Caco-2 (cell line): ENCODE data around the gene GTSF1L. TPM values are rescaled to one million over a fixed set of nuclear protein-coding genes. Genes with fewer than 3 reads are reported as not detected.

ENCODE experiments used
- BruUV-seq: library from RNA; stranded (reverse); fragments of 400-500 nt; replicated peaks from 2 replicates; lab custom pipeline; 2021; lab: Mats Ljungman, UMichigan
- CTCF ChIA-PET: fragments of 300-600 bp; sonication (Branson Sonifier 250); formaldehyde crosslinking; loops from one replicate; lab custom pipeline; 2022; ENCODE audit warnings: antibody characterized with exemption; lab: Charles Lee
- POLR2A ChIA-PET: fragments of 300-600 bp; sonication (Branson Sonifier 250); formaldehyde crosslinking; loops from one replicate; lab custom pipeline; 2022; ENCODE audit warnings: antibody characterized with exemption; lab: Charles Lee
- DNase-seq, 2 experiments: peaks; one replicate each; pipeline versions ENCODE4 v3.0.0 to v3.0.0-alpha.2; 2020 to 2022
- H3K27me3 ChIP-seq: replicated peaks from 2 replicates; pipeline ENCODE4 v1.6.0; 2011; ENCODE audit warnings: low read length; ENCODE audit not compliant: control insufficient read depth, insufficient read depth
- H3K36me3 ChIP-seq: 2 replicates; pipeline ENCODE4 v1.5.1; 2011; ENCODE audit warnings: low read length; ENCODE audit not compliant: control insufficient read depth, insufficient read depth
- H3K4me1 ChIP-seq: fragments of 250-450 bp; sonication (Bioruptor Pico); 2 replicates; pipeline ENCODE4 v1.5.1; 2020; ENCODE audit warnings: mild to moderate bottlenecking
- H3K4me3 ChIP-seq: 2 replicates; pipeline ENCODE4 v1.5.1; 2011; ENCODE audit warnings: low read depth, mild to moderate bottlenecking, control low read depth, low read length
- H3K9me3 ChIP-seq: fragments of 250-450 bp; sonication (Bioruptor Pico); 2 replicates; pipeline ENCODE4 v1.5.1; 2020; ENCODE audit warnings: mild to moderate bottlenecking, moderate library complexity
- H3K27ac Mint-ChIP-seq: one replicate; pipeline ENCODE4 v1.8.0; 2022; ENCODE audit warnings: mixed read lengths; ENCODE audit not compliant: unreplicated experiment
- H3K27me3 Mint-ChIP-seq: one replicate; pipeline ENCODE4 v1.8.0; 2022; ENCODE audit warnings: mixed read lengths; ENCODE audit not compliant: insufficient read depth, unreplicated experiment
- H3K36me3 Mint-ChIP-seq: one replicate; pipeline ENCODE4 v1.8.0; 2022; ENCODE audit warnings: mild to moderate bottlenecking, mixed read lengths; ENCODE audit not compliant: insufficient read depth, unreplicated experiment
- H3K4me1 Mint-ChIP-seq: one replicate; pipeline ENCODE4 v1.8.0; 2022; ENCODE audit warnings: low read depth, mixed read lengths; ENCODE audit not compliant: unreplicated experiment
- H3K4me3 Mint-ChIP-seq: one replicate; pipeline ENCODE4 v1.8.0; 2022; ENCODE audit warnings: mild to moderate bottlenecking, moderate library complexity, mixed read lengths; ENCODE audit not compliant: unreplicated experiment
- H3K9me3 Mint-ChIP-seq: one replicate; pipeline ENCODE4 v1.8.0; 2022; ENCODE audit warnings: mixed read lengths; ENCODE audit not compliant: unreplicated experiment
- CTCF ChIP-seq, 2 experiments: fragments of 200-600 bp in 1 of 2; IDR thresholded peaks; 1 replicate in 1 of 2; 2 replicates in 1 of 2; pipeline versions ENCODE4 v1.5.1 to v1.8.0; 2011 to 2022; ENCODE audit warnings: antibody characterized with exemption in 1 of 2, control low read depth in 1 of 2, inconsistent platforms in 1 of 2, low read depth in 1 of 2, low read length in 1 of 2, mild to moderate bottlenecking in 1 of 2, moderate library complexity in 1 of 2; ENCODE audit not compliant: insufficient read depth in 1 of 2, severe bottlenecking in 1 of 2, unreplicated experiment in 1 of 2
- intact Hi-C: fragments of 100-400 bp; cut with micrococcal nuclease; formaldehyde crosslinking; loops from one replicate; pipeline ENCODE4 v1.10.0; 2022; ENCODE audit not compliant: unreplicated experiment
- total RNA-seq: library from RNA; stranded (reverse); gene quantifications from 2 replicates; pipeline ENCODE4 v1.2.3, GENCODE V29; 2022

Gene GTSF1L
- total RNA-seq, 1 experiment from 2014 or later, result not detected

- no peaks in the 10 kb centered on the region for H3K27me3 Mint-ChIP-seq
- H3K27ac Mint-ChIP-seq, result no peak overlapping the region
- Histone ChIP-seq H3K27me3 (no peaks in the 10 kb centered on the region), H3K4me1 (no peaks in the 10 kb centered on the region), H3K4me3 (no peak overlapping the region), H3K36me3 (peaks cover 4% of the 10 kb centered on the region; the same call in 1 of the 2 replicates), H3K9me3 (no peaks in the 10 kb centered on the region)
- peaks cover 4% of the 10 kb centered on the region for H3K4me1 Mint-ChIP-seq
- DNase-seq, result peak; percentile 80 to 88
- no peak overlapping the region for H3K4me3 Mint-ChIP-seq
- no TSS peak for BruUV-seq
- peaks cover 91% of the 10 kb centered on the region for H3K36me3 Mint-ChIP-seq
- intact Hi-C loops, result loop anchor here (1.0 to 5.0 kb wide), 3 partner anchors 135 to 243 kb away; partner anchors contain the start of gene SGK2
- CTCF ChIA-PET, result interaction anchor here (0.5 to 2.9 kb wide), 15 partner anchors 11 to 861 kb away, joined by 3 to 81 read pairs (median 4); partner anchors contain the start of genes IFT52 and SGK2
- peak; percentile 95 for TF ChIP-seq CTCF (IDR thresholded peaks at IDR 0.05; ENCODE audit: insufficient read depth in 1 of 2, low read depth in 1 of 2, low read length in 1 of 2, severe bottlenecking in 1 of 2, unreplicated experiment in 1 of 2)
- POLR2A ChIA-PET, result interaction anchor here (0.6 kb wide), 1 partner anchor 144 kb away, joined by 5 read pairs; no protein-coding TSS in a partner anchor
- no peaks in the 10 kb centered on the region for H3K9me3 Mint-ChIP-seq
Measured at GRCh38 chr20:43691928-43692524, 34.8 kb downstream of the GTSF1L start.

GRCh38 chr20:43690943-43691598 lies 35.7 kb downstream of the GTSF1L start:
- peaks cover 6% of the 10 kb centered on the region; the same call in 1 of the 2 replicates for H3K36me3 ChIP-seq
- H3K4me1 ChIP-seq, result no peaks in the 10 kb centered on the region
- Mint-ChIP-seq H3K27me3 (no peaks in the 10 kb centered on the region), H3K4me1 (peaks cover 4% of the 10 kb centered on the region), H3K4me3 (no peak overlapping the region), H3K27ac (no peak overlapping the region), H3K9me3 (no peaks in the 10 kb centered on the region), H3K36me3 (peaks cover 91% of the 10 kb centered on the region)
- intact Hi-C loops, result loop anchor here (5.0 kb wide), 1 partner anchor 134 kb away; the partner anchor contains the start of gene SGK2
- H3K9me3 ChIP-seq, result no peaks in the 10 kb centered on the region
- BruUV-seq, result no TSS peak
- CTCF ChIA-PET, result interaction anchor here (0.5 to 2.9 kb wide), 8 partner anchors 10 to 242 kb away, joined by 3 to 81 read pairs (median 5); partner anchors contain the start of gene IFT52
- no peak for TF ChIP-seq CTCF (IDR thresholded peaks at IDR 0.05; ENCODE audit: insufficient read depth in 1 of 2, low read depth in 1 of 2, low read length in 1 of 2, severe bottlenecking in 1 of 2, unreplicated experiment in 1 of 2)
- H3K27me3 ChIP-seq, result no peaks in the 10 kb centered on the region
- no peak overlapping the region for H3K4me3 ChIP-seq
- POLR2A ChIA-PET, result interaction anchor here (0.6 kb wide), 1 partner anchor 16 kb away, joined by 3 read pairs; no protein-coding TSS in a partner anchor
- DNase-seq, result no peak

GRCh38 chr20:43689165-43689564 lies 37.6 kb downstream of the GTSF1L start:
- H3K4me3 Mint-ChIP-seq, result no peak overlapping the region
- ChIA-PET POLR2A (no interaction called here), CTCF (interaction anchor here (0.6 to 1.3 kb wide), 4 partner anchors 8 to 151 kb away, joined by 3 to 7 read pairs (median 6); no protein-coding TSS in a partner anchor)
- H3K9me3 Mint-ChIP-seq, result no peaks in the 10 kb centered on the region
- Histone ChIP-seq H3K4me1 (no peaks in the 10 kb centered on the region), H3K27me3 (no peaks in the 10 kb centered on the region), H3K36me3 (peaks cover 6% of the 10 kb centered on the region; the same call in 1 of the 2 replicates), H3K9me3 (no peaks in the 10 kb centered on the region), H3K4me3 (no peak overlapping the region)
- no peak overlapping the region for H3K27ac Mint-ChIP-seq
- intact Hi-C loops, result no loop called here
- TF ChIP-seq CTCF (IDR thresholded peaks at IDR 0.05; ENCODE audit: insufficient read depth in 1 of 2, low read depth in 1 of 2, low read length in 1 of 2, severe bottlenecking in 1 of 2, unreplicated experiment in 1 of 2), result no peak
- no peaks in the 10 kb centered on the region for H3K4me1 Mint-ChIP-seq
- H3K27me3 Mint-ChIP-seq, result no peaks in the 10 kb centered on the region
- no peak for DNase-seq
- BruUV-seq, result no TSS peak
- peaks cover 91% of the 10 kb centered on the region for H3K36me3 Mint-ChIP-seq
